Stomach (tissue), 4 donors: ENCODE measurements around the gene SPRR2E.
"Not testable (repeated sequence)": the region's sequence is repeated elsewhere in the genome, so short reads cannot be mapped to it uniquely, and the experiment has no call there.

Experiments
- CTCF ChIP-seq, 7 experiments: fragments of 450-650 bp in 4 of 7; fragments of 200-600 bp in 3 of 7; sonication (generic) in 3 of 7; IDR thresholded peaks; one replicate each; pipeline ENCODE4 v1.5.1; 2016 to 2019; ENCODE audit warnings: antibody characterized with exemption in 7 of 7, control low read depth in 2 of 7, mild to moderate bottlenecking in 1 of 7
- POLR2A ChIP-seq, 4 donors: fragments of 450-650 bp; IDR thresholded peaks; one replicate each; pipeline ENCODE4 v1.6.1; 2016; ENCODE audit warnings: antibody characterized with exemption in 4 of 4, control low read depth in 2 of 4, mild to moderate bottlenecking in 1 of 4, moderate library complexity in 1 of 4

- TF ChIP-seq POLR2A, CTCF (IDR thresholded peaks at IDR 0.05): not testable (repeated sequence)
Measured at GRCh38 chr1:153123793-153124192, 29.5 kb upstream of the SPRR2E start.
